Astrocyte (in vitro differentiated cells and primary cell): ENCODE results near the gene NEK6. TPM values are rescaled to one million over a fixed set of nuclear protein-coding genes. Genes with fewer than 3 reads are reported as not detected.

ENCODE experiments used
- DNase-seq: peaks from one replicate; pipeline ENCODE4 v3.0.0-alpha.2; 2010; ENCODE audit warnings: low read depth
- FAIRE-seq: peaks from 2 replicates; lab custom pipeline; 2011; peaks lifted over from hg19 to GRCh38; lab: Jason Lieb, UNC
- H2AFZ ChIP-seq: 2 replicates; pipeline ENCODE4 v1.6.0; 2012; ENCODE audit warnings: low read depth, low read length, inconsistent platforms
- H3K27ac ChIP-seq: 2 replicates; pipeline ENCODE4 v1.5.1; 2011; ENCODE audit warnings: low read depth, low read length, inconsistent platforms
- H3K27me3 ChIP-seq: 2 replicates; pipeline ENCODE4 v1.6.0; 2011; ENCODE audit warnings: low read length, inconsistent platforms; ENCODE audit not compliant: insufficient read depth
- H3K36me3 ChIP-seq: 2 replicates; pipeline ENCODE4 v1.5.1; 2011; ENCODE audit warnings: low read length, inconsistent platforms; ENCODE audit not compliant: insufficient read depth
- H3K4me1 ChIP-seq: 2 replicates; pipeline ENCODE4 v1.5.1; 2011; ENCODE audit warnings: low read length, inconsistent platforms; ENCODE audit not compliant: insufficient read depth
- H3K4me2 ChIP-seq: 2 replicates; pipeline ENCODE4 v1.6.0; 2012; ENCODE audit warnings: low read length, inconsistent platforms
- H3K4me3 ChIP-seq: 2 replicates; pipeline ENCODE4 v1.5.1; 2011; ENCODE audit warnings: low read depth, mild to moderate bottlenecking, low read length, inconsistent platforms; ENCODE audit not compliant: insufficient read depth
- H3K79me2 ChIP-seq: 2 replicates; pipeline ENCODE4 v1.6.0; 2012; ENCODE audit warnings: mild to moderate bottlenecking, low read length, inconsistent platforms; ENCODE audit not compliant: insufficient read depth
- H3K9ac ChIP-seq: 2 replicates; pipeline ENCODE4 v1.6.0; 2012; ENCODE audit warnings: mild to moderate bottlenecking, low read length, inconsistent platforms
- H3K9me3 ChIP-seq: 2 replicates; pipeline ENCODE4 v1.5.1; 2012; ENCODE audit warnings: low read depth, mild to moderate bottlenecking, low read length, inconsistent platforms; ENCODE audit not compliant: insufficient read depth
- H4K20me1 ChIP-seq: 2 replicates; pipeline ENCODE4 v1.6.0; 2012; ENCODE audit warnings: low read length, inconsistent platforms; ENCODE audit not compliant: insufficient read depth
- H3K27ac Mint-ChIP-seq: one replicate; pipeline ENCODE4 v1.8.0; 2021; ENCODE audit warnings: mild to moderate bottlenecking, mixed read lengths; ENCODE audit not compliant: unreplicated experiment
- H3K27me3 Mint-ChIP-seq: one replicate; pipeline ENCODE4 v1.8.0; 2021; ENCODE audit warnings: low read depth, mixed read lengths; ENCODE audit not compliant: unreplicated experiment
- H3K36me3 Mint-ChIP-seq: one replicate; pipeline ENCODE4 v1.8.0; 2021; ENCODE audit warnings: low read depth, mixed read lengths; ENCODE audit not compliant: unreplicated experiment
- H3K4me1 Mint-ChIP-seq: one replicate; pipeline ENCODE4 v1.8.0; 2021; ENCODE audit warnings: low read depth, mixed read lengths; ENCODE audit not compliant: unreplicated experiment
- H3K4me3 Mint-ChIP-seq: one replicate; pipeline ENCODE4 v1.8.0; 2021; ENCODE audit warnings: mild to moderate bottlenecking, moderate library complexity, mixed read lengths; ENCODE audit not compliant: unreplicated experiment
- H3K9me3 Mint-ChIP-seq: one replicate; pipeline ENCODE4 v1.8.0; 2021; ENCODE audit warnings: mild to moderate bottlenecking, mixed read lengths; ENCODE audit not compliant: unreplicated experiment
- EZH2 ChIP-seq: IDR thresholded peaks from 2 replicates; pipeline ENCODE4 v1.6.1; 2012; ENCODE audit warnings: mild to moderate bottlenecking, low read length, inconsistent platforms; ENCODE audit not compliant: insufficient read depth
- total RNA-seq: library from RNA; stranded (reverse); gene quantifications from 2 replicates; pipeline ENCODE4 v1.2.1, GENCODE V29; 2021
- TF ChIP-seq, protein P1 (sequence below): IDR thresholded peaks from 2 replicates; pipeline ENCODE4 v1.5.1; 2011; ENCODE audit warnings: low read depth, mild to moderate bottlenecking, inconsistent platforms, low read length, moderate library complexity; ENCODE audit not compliant: insufficient read depth

NEK6 gene
- total RNA-seq, 1 donor from 2014 or later: 76.8 TPM

DNA sequence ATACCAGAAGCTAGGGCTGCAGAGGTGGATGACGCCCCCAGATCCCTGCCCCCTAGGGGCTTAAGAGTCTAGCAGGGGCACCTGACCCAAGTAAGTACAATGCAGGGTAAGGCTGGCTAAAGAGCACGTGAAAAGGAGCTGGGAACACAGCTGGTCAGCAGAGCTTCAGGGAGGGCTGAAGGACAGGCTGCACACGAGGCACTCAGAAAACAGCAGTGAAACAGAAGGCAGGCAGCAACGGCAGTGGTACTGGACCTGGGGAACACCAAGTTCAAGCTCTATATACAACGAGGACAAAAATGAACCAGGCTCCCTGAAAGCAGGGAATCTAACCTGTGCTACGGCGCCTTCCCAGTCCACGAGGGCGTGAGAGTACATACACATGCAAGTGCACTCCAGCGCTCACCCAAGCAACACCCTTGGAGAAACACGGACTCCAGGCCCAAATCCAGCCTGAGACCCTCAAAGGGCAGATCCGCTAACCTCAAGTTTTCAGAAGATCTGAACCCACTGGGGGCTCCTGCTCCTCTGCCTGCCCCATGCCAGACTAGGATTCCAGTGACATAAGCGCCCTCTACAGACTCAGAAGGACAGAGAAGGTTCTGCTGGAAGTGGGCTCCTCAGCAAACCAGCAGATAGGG is 100.1 kb downstream of the NEK6 start:
- H3K4me3 Mint-ChIP-seq: no peak overlapping the region
- no peak overlapping the region for H3K4me2 ChIP-seq
- TF ChIP-seq, protein P1, sequence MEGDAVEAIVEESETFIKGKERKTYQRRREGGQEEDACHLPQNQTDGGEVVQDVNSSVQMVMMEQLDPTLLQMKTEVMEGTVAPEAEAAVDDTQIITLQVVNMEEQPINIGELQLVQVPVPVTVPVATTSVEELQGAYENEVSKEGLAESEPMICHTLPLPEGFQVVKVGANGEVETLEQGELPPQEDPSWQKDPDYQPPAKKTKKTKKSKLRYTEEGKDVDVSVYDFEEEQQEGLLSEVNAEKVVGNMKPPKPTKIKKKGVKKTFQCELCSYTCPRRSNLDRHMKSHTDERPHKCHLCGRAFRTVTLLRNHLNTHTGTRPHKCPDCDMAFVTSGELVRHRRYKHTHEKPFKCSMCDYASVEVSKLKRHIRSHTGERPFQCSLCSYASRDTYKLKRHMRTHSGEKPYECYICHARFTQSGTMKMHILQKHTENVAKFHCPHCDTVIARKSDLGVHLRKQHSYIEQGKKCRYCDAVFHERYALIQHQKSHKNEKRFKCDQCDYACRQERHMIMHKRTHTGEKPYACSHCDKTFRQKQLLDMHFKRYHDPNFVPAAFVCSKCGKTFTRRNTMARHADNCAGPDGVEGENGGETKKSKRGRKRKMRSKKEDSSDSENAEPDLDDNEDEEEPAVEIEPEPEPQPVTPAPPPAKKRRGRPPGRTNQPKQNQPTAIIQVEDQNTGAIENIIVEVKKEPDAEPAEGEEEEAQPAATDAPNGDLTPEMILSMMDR: peak; percentile 12
- TF ChIP-seq EZH2: no peak
- no peaks in the 10 kb centered on the region for H3K27me3 Mint-ChIP-seq
- H2AFZ ChIP-seq: no peak overlapping the region
- H3K27ac ChIP-seq: no peak overlapping the region
- H3K9me3 Mint-ChIP-seq: no peaks in the 10 kb centered on the region
- H3K9ac ChIP-seq: no peak overlapping the region
- H3K4me1 ChIP-seq: peaks cover 3% of the 10 kb centered on the region
- H4K20me1 ChIP-seq: peaks cover 98% of the 10 kb centered on the region
- H3K4me3 ChIP-seq: no peak overlapping the region
- no peaks in the 10 kb centered on the region for H3K27me3 ChIP-seq
- no peak for DNase-seq
- peaks cover 8% of the 10 kb centered on the region for H3K36me3 Mint-ChIP-seq
- H3K9me3 ChIP-seq: no peaks in the 10 kb centered on the region
- H3K36me3 ChIP-seq: peaks cover 11% of the 10 kb centered on the region
- no peak for FAIRE-seq
- peaks cover 19% of the 10 kb centered on the region for H3K4me1 Mint-ChIP-seq
- H3K79me2 ChIP-seq: peaks cover 97% of the 10 kb centered on the region
- H3K27ac Mint-ChIP-seq: peak overlapping the region; percentile 69

- Mint-ChIP-seq H3K4me3 (no peak overlapping the region), H3K36me3 (peaks cover 3% of the 10 kb centered on the region), H3K27ac (no peak overlapping the region), H3K4me1 (peaks cover 26% of the 10 kb centered on the region), H3K27me3 (no peaks in the 10 kb centered on the region), H3K9me3 (no peaks in the 10 kb centered on the region)
- FAIRE-seq (no peak), DNase-seq (no peak)
- no peak for TF ChIP-seq EZH2
- TF ChIP-seq, protein P1: no peak
- Histone ChIP-seq H4K20me1 (peaks cover 98% of the 10 kb centered on the region), H2AFZ (no peak overlapping the region), H3K4me2 (no peak overlapping the region), H3K4me3 (no peak overlapping the region), H3K27me3 (no peaks in the 10 kb centered on the region), H3K4me1 (peaks cover 11% of the 10 kb centered on the region), H3K9ac (no peak overlapping the region), H3K27ac (no peak overlapping the region), H3K36me3 (peaks cover 3% of the 10 kb centered on the region), H3K79me2 (peaks cover 99% of the 10 kb centered on the region), H3K9me3 (no peaks in the 10 kb centered on the region)
These were observed 100.9 kb downstream of the NEK6 start for GRCh38 chr9:124358631-124359030.

DNA sequence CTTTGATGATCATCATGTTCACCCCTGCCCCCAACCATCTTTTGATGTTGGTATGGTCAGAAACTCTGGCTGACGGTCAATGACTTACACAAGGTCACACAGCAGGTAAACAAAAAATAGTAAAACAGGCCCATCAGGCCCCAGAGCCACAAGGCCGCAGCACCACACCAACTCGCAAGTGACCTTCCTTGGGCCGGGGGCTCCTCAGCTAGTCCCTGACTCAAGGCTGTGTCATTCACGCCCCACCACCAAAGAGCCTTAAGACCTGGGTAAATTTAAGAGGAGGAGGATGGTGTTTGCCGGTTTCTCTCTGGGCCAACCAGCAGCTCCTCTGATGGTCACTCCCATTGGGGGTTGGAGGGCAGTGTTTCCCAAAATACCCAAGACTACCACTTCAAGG is 101.7 kb downstream of the NEK6 start:
- Mint-ChIP-seq H3K4me3 (no peak overlapping the region), H3K27me3 (no peaks in the 10 kb centered on the region), H3K36me3 (peaks cover 3% of the 10 kb centered on the region), H3K4me1 (peaks cover 32% of the 10 kb centered on the region), H3K9me3 (no peaks in the 10 kb centered on the region), H3K27ac (no peak overlapping the region)
- Histone ChIP-seq H3K4me3 (no peak overlapping the region), H3K27ac (no peak overlapping the region), H4K20me1 (peaks cover 98% of the 10 kb centered on the region), H3K27me3 (no peaks in the 10 kb centered on the region), H3K79me2 (peaks cover 99% of the 10 kb centered on the region), H3K4me2 (no peak overlapping the region), H3K9me3 (no peaks in the 10 kb centered on the region), H3K4me1 (peaks cover 14% of the 10 kb centered on the region), H3K36me3 (peaks cover 2% of the 10 kb centered on the region), H2AFZ (no peak overlapping the region), H3K9ac (no peak overlapping the region)
- TF ChIP-seq, protein P1: no peak
- no peak for TF ChIP-seq EZH2
- FAIRE-seq: no peak
- no peak for DNase-seq
